Muscle of back (tissue), 11 donors: ENCODE data around the gene TELO2. TPM values are rescaled to one million over a fixed set of nuclear protein-coding genes. Genes with fewer than 3 reads are reported as not detected.
A peak's percentile ranks its signal among the peaks of the same experiment; 100 is the strongest.
"Not testable (repeated sequence)": the region's sequence is repeated elsewhere in the genome, so short reads cannot be mapped to it uniquely, and the experiment has no call there.

Experiments used
- DNase-seq, 3 donors: peaks; one replicate each; pipeline versions ENCODE4 v3.0.0 to v3.0.0-alpha.2; 2013
- polyA plus RNA-seq, 10 donors: library from polyadenylated mRNA; unstranded; fragments of 120-200 nt; gene quantifications; one replicate each; pipeline ENCODE4 v1.2.1, GENCODE V29; 2013; ENCODE audit not compliant: insufficient read length in 10 of 10

TELO2 gene
- polyA plus RNA-seq, 10 donors, result 16.5 to 33.9 (median 27.0) TPM

DNA sequence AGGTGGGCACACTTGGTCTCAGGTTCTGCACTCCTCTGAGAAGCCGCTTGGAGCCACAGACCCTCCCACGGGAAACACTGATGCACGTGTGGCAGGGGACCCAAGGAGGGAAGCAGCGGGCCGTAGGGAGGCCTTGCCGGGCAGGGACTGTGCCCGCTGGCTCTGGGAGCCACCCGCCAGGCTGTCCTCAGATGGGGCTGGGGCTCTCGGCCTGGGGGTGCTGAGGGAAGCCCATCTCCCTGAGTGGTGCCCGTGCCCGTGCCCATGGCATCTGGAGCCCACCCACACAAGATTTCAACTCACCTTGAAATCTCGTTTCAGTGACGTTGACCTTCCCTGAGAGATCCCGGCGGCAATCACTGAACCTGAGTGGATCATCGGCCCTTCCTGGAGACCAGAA, 36.2 kb upstream of the TELO2 start:
- no peak for DNase-seq

DNA sequence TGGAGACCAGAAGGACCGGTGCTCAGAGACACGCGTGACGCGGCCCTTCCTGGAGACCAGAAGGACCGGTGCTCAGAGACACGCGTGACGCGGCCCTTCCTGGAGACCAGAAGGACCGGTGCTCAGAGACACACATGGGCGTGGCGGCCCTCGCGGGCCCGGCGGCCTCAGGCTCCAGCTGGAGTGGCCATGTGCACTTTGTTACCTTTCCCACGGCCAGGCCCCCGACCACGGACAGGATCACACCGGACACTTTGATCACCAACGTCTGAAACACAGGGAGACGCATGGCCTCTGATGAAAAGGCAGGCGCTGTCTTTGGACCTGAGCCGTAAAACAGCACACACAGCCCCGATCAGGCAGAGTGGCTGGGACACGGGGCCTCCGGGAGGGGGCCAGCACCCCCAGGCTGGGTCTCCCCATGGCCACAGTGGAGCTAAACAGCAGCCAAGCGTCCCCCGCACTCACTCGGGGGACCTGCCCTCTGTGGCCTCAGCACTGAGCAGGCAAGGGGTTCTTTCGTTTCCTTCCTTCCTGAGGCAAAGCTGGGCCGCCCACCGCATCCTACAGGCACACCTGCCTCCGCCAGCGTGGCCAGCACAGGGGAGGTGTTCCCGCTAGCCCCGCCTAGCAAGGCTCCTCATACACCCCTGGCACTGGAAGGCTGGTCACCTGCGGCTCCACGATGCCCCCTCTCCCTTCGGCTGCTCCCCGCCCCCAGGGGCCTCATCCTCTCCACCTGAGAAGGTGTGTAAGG, 35.5 kb upstream of the TELO2 start:
- no peak for DNase-seq

DNA sequence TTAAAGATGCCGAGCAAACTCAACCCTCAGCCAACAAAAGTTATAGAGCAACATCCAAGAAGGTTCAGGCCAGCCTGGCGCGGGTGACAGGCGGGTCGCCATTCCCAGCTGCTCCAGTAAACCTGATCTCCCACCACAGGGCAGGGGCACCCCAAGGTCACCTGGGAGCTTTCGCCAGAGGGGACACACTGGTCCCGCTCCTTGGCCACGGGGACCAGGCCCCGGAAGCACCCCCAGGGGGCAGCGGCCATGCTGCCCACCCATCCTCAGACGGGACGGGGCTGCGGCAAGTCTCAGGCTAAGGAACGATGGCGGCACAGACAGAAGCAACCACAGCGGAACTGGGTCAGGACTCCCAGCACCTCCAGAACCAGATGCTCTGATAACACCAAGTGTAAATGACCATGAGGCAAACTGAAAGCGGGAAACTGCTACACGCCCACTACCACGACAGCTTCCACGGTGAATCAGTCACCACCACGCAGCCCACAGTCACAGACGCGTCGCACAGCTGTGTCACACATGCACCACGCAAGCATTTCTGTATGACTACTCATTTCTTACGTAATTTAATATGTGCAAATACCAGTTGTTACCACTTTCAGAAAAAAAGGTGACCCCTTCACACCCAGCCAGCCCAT, 34.7 kb upstream of the TELO2 start:
- no peak for DNase-seq

DNA sequence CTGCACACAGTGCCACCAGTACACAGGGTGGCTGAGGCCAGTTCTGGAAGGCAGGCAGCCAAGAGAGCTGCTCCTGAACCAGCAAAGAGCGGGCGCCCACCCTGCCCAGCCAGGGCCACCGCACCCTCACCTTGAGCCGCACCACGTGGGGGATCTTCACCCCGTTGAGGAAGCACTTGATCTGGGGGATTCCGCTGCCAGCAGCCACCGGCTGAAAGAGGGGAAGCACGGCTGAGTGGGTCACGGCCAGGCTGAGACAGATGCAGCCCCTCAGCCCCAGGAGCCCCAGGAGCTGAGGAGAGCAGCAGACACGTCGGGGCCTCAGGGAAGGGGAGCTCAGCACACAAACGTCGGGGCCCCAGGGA, 34.2 kb upstream of the TELO2 start:
- DNase-seq, result no peak

DNA sequence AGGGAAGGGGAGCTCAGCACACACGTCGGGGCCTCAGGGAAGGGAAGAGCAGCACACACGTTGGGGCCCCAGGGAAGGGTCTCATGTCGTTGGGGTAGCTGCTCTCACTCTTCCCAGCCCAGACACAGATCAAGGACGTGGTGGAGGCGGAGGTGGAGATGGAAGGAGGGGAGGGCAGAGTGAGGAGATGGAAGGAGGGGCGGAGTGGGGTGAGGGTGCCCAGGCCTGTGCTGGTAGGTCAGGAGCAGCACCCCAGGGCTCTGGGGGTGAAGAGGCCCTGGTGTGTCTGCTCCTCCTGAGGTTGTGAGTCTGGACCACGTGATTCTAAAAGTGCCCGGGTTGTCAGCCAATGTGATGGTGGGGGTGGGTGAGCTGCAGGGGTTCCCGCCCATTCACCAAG, 33.2 kb upstream of the TELO2 start:
- no peak for DNase-seq

DNA sequence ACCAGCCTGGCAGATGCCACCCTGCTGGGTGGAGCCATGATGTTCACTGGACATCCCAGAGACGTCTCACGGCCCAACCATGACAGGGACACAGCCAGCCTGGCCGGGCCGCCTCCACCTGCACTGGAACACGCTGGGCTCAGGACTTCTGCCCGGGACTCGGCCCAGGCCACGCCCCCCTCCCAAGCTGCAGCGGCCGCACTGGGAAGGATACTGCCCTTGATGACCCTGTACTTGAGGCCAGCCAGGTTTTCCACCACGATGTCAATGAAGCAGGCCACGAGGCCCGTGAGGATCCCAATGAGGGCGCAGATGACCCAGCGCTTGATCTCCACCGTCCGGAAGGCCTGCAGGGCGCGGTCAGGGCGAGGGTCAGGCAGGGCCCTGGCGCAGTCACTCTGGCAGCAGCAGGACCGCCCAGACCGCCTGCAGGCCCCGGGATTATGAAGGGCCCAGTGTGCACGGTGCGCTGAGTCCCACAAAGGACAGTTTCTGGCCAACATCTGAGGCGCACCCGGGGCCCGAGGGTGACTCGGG, 32.5 kb upstream of the TELO2 start:
- DNase-seq, result no peak

DNA sequence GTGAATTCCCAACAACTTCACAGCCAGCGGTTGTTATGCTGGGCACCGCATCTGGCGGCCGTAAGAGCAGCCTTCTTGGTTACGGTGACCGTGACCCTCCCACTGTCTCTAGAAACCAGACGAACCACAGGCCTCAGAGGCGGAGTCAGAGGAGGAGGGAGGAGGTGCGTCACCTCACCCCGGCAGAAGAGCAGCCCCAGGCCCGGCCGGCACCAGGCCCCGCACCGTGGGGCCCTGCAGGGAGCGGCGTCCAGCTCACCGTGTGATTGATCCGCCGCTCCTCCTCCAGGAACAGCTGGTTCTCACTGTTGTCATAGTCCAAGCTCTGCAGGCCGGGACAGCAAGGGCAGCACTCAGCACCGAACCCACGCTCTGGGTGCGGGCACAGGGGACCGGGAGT, 32.0 kb upstream of the TELO2 start:
- DNase-seq, result no peak

DNA sequence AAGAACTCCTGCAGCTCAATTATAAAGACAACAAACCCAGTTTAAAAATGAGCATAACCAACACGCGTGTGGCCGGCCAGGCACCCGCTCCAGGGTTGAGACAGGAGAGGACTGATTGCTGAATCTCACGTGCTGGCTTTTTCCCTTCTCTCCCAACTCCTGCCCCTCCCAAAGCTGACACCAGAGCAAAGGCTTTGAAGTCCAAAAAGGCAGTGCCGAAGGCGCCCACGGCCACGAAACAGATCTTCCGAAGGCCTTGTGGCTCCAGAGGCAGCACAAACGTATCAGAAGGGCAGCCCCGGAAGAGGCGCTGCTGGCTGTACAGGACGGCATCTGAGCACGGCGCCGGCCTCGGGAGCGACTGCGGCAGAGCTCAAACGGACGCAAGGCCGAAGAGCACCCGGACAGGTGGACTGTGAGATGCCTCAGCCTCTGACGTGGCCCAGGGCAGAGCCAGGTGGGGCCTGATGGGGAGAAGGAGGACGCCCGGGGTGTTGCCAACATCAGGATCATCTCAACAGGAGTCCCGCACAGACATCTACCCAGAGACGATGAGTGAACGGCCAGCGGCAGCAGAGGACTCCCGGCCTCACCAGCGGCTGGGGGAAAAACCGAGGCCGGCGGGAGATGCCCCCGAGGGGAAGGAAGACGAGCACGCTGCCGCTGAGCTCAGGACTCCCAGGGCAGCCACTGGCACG, 28.8 kb upstream of the TELO2 start:
- no peak for DNase-seq

DNA sequence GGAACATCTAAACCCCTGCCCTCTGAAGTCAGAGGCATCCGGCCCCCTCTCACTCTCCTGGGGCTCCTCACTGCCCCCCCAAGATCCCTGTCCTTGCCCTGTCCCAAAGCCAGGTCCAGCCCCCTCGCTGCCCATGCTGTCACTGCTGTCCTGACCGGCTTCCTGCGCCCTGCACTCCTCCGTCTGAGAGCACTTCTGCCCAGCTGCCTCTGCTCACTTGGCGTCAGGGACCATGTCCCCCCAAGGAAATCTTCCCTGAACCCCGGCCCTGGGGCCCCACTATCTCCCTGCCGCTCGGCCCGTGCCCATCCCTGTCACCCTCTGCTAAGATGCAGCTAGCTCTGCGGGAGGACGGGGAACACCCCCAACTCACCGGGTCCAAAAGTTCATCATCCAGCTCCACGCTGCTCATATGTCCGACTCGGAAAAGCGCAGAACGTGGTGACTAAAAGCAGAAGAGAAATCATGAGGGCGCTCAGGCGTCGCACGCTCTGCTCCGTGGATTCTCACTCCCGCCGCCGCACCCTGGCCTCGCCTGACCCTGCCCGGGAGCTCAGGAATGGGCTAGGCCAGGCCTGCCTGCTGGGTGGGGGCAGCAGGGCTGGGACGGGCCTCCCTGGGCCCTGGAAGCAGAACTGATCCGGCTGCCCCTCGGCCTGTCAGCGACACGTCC, 28.1 kb upstream of the TELO2 start:
- no peak for DNase-seq

DNA sequence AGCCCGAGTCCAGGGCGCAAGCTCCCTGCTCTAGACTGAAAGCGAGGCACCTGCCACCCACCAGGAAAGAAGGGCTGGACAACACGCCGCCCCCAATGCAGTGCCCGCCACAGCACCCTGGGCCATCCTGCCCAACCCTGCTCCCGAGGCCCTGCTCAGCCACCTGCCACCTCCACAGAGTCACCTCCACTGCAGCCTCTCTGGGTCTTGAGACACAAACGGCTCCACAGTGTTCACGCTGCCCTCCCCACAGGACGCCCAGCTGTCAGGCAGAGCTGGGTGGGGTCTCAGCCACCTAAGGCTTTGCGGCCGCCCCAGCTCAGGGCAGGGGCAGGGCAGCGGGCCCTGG, 27.6 kb upstream of the TELO2 start:
- DNase-seq, result no peak

DNA sequence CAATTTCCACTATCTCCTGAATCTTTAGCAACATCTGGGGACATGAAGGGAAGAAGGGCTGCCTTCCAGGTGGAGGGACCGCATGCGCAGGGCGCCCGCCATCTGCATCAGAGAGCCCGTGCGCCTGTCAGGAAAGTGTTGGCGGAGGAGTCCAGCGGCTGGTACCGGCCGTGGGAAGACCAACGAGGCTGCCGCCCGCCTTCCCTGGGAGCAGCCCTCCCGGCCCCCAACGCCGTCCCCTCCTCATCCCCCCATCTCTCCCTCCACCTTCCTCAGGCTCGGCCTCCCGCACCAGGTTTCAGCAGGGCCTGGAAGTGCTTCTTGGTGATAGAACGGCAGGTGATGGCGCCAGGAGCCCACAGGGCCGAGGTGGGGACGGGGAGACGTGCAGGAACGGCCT, 27.1 kb upstream of the TELO2 start:
- no peak for DNase-seq

DNA sequence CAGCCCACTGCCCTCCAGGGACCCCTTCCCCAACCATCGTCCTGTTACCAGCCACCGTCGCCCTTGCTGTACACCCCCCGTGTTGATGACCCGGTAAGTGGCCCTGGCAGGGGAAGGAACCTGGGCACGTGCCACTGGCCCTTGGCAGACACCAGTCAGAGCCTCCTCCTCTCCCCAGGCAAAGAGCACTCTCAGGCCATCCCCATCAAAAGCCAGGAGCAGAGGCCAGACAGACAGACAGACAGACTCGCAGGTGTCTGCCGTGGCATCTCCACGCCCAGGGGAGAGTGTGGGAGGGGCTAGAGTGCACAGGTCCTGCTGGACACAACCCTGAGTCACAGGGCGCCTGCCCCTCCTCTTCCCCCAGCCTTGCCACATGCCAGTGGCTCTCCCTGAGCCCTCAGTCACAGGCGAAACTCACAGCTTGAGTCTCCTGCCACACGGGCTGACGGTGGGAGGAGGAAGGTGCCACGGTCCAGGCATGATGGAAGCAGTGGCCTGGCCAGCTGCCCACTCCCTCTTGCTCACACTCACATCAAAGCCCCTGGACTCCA, 26.1 kb upstream of the TELO2 start:
- DNase-seq, result no peak

DNA sequence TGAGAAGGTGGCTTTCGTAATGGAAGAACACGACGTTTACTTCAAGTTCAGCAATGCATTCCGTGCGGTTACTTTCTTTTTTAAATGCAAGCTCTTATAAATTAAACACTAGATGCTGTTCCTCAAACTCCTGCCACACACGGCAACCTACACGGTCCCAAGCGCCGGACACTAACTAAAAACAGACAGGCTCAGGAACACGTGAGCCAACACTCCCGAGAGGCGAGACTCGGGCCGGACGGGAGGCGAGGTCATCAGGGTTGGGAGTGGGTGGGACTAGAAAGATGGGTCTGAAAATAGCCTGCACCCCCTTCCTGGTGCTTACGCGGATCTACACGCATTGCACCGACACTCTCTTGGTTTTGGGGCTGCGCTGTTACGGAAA, 24.7 kb upstream of the TELO2 start:
- DNase-seq, result no peak

DNA sequence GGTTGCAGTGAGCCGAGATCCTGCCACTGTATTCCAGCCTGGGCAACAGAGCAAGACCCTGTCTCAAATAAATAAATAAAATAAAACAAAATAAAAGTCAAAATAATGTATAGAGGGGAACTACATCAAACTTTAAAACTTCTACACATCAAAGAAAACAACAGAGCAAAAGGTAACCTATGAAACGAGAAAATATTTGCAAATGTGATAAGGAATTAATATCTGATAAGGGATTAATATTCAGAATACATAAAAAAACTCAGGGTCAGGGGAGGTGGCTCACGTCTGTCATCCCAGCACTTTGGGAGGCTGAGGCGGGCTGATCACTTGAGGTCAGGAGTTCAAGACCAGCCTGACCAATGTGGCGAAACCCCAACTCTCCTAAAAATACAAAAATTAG, 24.0 kb upstream of the TELO2 start:
- not testable (repeated sequence) for DNase-seq

DNA sequence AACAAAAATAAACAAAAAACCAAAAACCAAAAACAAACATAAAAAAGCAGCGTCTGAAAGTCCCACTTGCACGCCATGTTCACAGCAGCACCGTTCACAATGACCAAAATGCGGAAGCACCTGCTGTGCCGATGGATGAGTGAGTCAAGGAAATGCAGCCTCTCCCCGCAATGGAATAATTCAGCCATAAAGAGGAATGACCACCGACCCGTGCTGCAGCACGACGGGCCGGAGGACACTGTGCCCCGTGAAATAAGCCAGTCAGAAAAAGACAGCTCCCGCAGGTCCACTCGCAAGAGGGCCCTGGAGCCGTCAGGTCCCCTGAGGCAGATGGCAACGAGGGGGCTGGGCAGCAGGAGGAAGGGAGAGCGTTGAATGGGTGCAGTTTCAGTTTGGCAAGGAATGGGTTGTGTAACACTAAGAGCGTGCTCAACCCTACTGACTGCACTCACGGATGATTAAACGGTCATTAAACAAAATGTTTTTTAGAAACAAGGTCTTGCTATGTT, 23.4 kb upstream of the TELO2 start:
- no peak for DNase-seq

DNA sequence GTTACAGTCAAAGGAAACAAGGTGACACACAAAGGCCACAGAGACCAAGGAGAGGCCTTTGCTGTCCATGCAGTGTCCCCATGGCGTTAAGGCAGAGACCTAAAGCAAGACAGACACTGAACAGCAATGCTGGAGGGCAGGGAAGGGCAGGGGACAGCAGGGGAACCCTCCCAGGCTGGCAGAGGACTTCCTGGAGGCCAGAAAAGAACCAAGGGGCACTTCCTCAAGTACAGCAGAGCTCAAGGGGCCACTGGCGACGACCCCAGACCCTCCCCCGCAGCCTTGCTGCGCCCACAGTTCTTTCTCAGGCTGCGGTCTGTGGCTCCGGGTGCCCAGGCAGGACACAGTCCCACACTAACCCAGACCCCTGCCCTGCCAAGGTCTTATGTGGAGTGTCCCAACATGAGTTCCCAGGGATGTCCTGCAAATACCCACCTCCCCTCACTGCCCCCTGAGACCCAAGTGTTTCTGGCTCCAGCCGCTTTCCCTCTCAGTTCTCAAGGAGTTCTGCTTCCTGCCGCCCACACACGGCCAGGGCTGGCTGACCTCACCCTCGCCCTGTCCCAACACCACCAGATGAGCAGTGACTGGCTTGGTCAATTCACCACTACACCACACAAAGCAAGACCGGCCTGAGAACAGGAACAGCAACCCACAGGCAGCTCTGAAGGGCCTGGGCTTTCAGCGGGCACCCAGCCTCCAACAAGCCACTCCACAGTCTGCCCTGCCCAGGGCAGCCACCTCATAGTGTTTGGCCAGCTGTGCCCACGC, 22.5 kb upstream of the TELO2 start:
- no peak for DNase-seq

DNA sequence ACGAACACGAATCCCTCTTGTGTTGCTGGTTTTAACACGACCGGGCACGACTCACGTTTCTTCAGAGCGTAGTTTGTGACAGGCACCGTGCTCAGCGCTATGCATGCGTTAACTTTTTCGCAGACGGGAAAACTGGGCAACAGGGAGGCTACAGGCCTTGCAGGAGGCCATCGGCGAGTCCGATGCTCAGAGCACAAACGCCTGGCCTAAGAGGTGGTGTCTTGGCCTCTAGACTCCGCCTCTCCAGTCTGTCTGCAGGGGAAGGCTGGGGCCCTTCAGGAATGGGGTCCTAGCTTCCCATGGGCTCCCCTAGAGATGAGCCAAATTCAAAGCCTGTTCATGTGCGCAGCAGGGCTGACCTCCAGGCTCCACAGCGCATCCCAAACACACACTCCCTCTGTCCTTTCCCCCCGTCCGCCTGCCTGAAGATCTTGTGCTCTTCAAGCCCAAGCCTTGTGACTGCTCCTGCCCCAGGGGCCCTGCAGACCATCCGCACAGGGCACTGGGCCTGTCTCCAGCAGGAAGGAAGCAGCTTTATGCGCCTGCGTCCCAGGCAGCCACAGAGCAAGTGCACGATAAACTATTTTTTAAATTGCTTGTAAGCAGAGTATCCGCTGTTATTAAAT, 21.5 kb upstream of the TELO2 start:
- no peak for DNase-seq

DNA sequence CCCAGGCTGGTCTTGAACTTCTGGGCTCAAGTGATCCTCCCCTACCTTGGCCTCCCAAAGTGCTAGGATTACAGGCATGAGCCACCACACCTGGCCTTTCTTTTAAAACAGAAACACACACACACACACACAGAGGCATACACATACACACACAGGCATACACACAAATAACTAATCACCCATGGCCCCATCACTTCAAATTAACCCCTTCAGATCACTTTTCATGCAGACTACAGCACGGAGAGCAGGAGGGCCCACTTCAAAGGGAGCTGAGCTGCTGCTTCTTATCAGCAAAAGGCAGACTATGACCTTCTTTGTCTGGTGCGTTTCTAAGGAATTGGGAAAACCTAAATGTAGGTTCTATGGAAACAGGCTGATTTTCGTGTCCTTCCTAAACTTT, 20.2 kb upstream of the TELO2 start:
- no peak for DNase-seq

DNA sequence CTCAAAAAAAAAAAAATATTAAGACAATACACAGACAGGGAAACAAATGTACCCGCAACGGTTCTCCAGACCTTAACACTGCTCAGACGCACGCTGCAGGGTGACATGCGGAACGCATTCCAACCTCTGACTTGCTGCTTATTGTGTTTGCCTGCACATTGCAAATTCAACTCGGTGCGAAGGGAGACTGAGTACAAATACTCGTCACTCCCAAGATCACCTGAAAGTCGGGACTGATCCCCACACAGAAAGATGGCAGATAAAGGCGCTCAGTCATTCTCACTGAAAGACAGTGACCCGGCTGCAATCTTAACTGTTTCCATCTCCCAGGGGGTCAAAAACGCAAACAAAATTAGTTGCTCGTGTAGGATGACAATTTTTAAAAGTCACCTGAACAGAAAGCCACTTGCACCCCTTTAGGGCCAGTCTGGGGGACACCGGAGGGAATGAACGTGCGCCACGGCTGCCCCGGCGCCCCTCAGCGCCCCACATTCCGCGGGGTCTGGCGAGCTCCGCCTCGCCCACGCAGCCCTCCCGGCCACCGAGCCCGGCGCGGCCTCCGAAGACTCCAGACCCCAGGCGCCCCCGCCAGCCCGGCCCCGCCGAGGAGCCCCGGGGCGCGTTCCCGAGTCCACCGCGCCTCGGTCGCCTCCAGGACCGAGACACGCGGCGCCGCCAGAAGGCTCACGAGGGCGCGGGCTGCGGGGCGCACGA, 18.9 kb upstream of the TELO2 start:
- DNase-seq, result peak in 1 of 3 donors; percentile 20
